ENCODE data around the gene TMEM80.

DNA sequence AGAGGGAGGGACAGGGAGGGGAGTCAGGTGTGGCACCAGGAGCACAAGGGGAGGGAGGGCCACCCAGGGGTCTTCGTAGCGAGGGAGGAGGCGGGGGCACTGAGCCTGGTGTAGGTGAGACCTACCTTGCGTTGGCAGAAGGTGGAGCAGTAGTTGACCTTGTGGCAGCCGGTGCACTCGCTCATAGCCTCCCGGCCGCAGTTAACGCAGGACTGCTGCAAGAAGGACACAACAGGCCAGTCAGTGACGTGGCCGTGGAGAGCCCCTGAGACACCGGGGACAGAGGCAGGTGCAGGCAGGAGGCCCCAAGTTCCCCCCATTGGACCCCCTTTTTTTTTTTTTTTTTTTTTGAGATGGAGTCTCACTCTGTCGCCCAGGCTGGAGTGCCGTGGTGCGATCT is 41.8 kb upstream of the TMEM80 start:
- TF ChIP-seq, protein P1, sequence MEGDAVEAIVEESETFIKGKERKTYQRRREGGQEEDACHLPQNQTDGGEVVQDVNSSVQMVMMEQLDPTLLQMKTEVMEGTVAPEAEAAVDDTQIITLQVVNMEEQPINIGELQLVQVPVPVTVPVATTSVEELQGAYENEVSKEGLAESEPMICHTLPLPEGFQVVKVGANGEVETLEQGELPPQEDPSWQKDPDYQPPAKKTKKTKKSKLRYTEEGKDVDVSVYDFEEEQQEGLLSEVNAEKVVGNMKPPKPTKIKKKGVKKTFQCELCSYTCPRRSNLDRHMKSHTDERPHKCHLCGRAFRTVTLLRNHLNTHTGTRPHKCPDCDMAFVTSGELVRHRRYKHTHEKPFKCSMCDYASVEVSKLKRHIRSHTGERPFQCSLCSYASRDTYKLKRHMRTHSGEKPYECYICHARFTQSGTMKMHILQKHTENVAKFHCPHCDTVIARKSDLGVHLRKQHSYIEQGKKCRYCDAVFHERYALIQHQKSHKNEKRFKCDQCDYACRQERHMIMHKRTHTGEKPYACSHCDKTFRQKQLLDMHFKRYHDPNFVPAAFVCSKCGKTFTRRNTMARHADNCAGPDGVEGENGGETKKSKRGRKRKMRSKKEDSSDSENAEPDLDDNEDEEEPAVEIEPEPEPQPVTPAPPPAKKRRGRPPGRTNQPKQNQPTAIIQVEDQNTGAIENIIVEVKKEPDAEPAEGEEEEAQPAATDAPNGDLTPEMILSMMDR (IDR thresholded peaks at IDR 0.05; ENCODE audit: low read depth, low read length): no peak
- TF ChIP-seq EZH2phosphoT487 (IDR thresholded peaks at IDR 0.05; ENCODE audit: low read depth): no peak
